IMR-90 (cell line): ENCODE measurements around the gene CATSPER1. TPM values are rescaled to one million over a fixed set of nuclear protein-coding genes. Genes with fewer than 3 reads are reported as not detected.

Experiments
- ATAC-seq: fragments of 200-7000 bp; cut with Tn5 transposase; 2 replicates; pipeline ENCODE4 v1.9.1; 2020; ENCODE audit warnings: low read depth, mild to moderate bottlenecking, moderate library complexity
- BruUV-seq: library from RNA; stranded (reverse); fragments of 400-500 nt; replicated peaks from 2 replicates; lab custom pipeline; 2021; lab: Mats Ljungman, UMichigan
- CTCF ChIA-PET: fragments of 300-600 bp; formaldehyde crosslinking; extraction: SDS; loops from one replicate; lab custom pipeline; 2021; ENCODE audit warnings: antibody characterized with exemption; lab: Yijun Ruan, JAX
- POLR2A ChIA-PET: fragments of 300-600 bp; sonication (Branson Sonifier 250); formaldehyde crosslinking; loops from one replicate; lab custom pipeline; 2022; ENCODE audit warnings: antibody characterized with exemption; ENCODE audit not compliant: unreplicated experiment; lab: Charles Lee
- DNase-seq: peaks from one replicate; pipeline ENCODE4 v3.0.0; 2013
- H2AFZ ChIP-seq: replicated peaks from 2 replicates; pipeline ENCODE3; 2013; ENCODE audit warnings: low read length, mild to moderate bottlenecking; ENCODE audit not compliant: poor library complexity
- H2AK5ac ChIP-seq: 2 replicates; pipeline ENCODE4 v1.6.1; 2013; ENCODE audit warnings: low read depth, low read length, inconsistent platforms
- H2AK9ac ChIP-seq: replicated peaks from 2 replicates; pipeline ENCODE3; 2013; ENCODE audit warnings: mild to moderate bottlenecking, low read depth, low read length, moderate library complexity; ENCODE audit not compliant: poor library complexity
- H2BK120ac ChIP-seq: 2 replicates; pipeline ENCODE4 v1.6.1; 2013; ENCODE audit warnings: low read depth, low read length, inconsistent platforms
- H2BK15ac ChIP-seq: 3 replicates; pipeline ENCODE4 v1.6.1; 2013; ENCODE audit warnings: low read depth, low read length, inconsistent platforms
- H2BK20ac ChIP-seq: 2 replicates; pipeline ENCODE4 v1.6.1; 2013; ENCODE audit warnings: low read depth, mild to moderate bottlenecking, inconsistent platforms, low read length, moderate library complexity
- H2BK5ac ChIP-seq: 2 replicates; pipeline ENCODE4 v1.6.1; 2013; ENCODE audit warnings: mild to moderate bottlenecking, low read depth, low read length, inconsistent platforms; ENCODE audit not compliant: poor library complexity, severe bottlenecking
- H3K14ac ChIP-seq: replicated peaks from 2 replicates; pipeline ENCODE4 v1.6.1; 2013; ENCODE audit warnings: low read depth, low read length, inconsistent platforms
- H3K18ac ChIP-seq: 2 replicates; pipeline ENCODE4 v1.6.1; 2013; ENCODE audit warnings: low read depth, low read length, control low read depth
- H3K23ac ChIP-seq: 2 replicates; pipeline ENCODE4 v1.6.1; 2013; ENCODE audit warnings: low read depth, low read length, inconsistent platforms
- H3K27ac ChIP-seq: 2 replicates; pipeline ENCODE4 v1.5.1; 2013; ENCODE audit warnings: mild to moderate bottlenecking, control low read depth, low read length; ENCODE audit not compliant: insufficient read depth
- H3K27me3 ChIP-seq: 2 replicates; pipeline ENCODE4 v1.6.1; 2013; ENCODE audit warnings: low read length; ENCODE audit not compliant: control insufficient read depth, insufficient read depth
- H3K36me3 ChIP-seq: 2 replicates; pipeline ENCODE4 v1.6.1; 2013; ENCODE audit warnings: low read length, mixed read lengths; ENCODE audit not compliant: control insufficient read depth, insufficient read depth
- H3K4ac ChIP-seq: 2 replicates; pipeline ENCODE4 v1.6.1; 2013; ENCODE audit warnings: low read depth, low read length, inconsistent platforms
- H3K4me1 ChIP-seq: 2 replicates; pipeline ENCODE4 v1.6.1; 2013; ENCODE audit warnings: low read length, mixed read lengths; ENCODE audit not compliant: control insufficient read depth, insufficient read depth
- H3K4me2 ChIP-seq: 2 replicates; pipeline ENCODE4 v1.6.1; 2013; ENCODE audit warnings: low read depth, mild to moderate bottlenecking, control low read depth, low read length, moderate library complexity
- H3K4me3 ChIP-seq: 2 replicates; pipeline ENCODE4 v1.5.1; 2013; ENCODE audit warnings: low read depth, mild to moderate bottlenecking, control low read depth, low read length, moderate library complexity; ENCODE audit not compliant: insufficient read depth
- H3K56ac ChIP-seq: 2 replicates; pipeline ENCODE4 v1.6.1; 2013; ENCODE audit warnings: low read length, inconsistent platforms; ENCODE audit not compliant: insufficient read depth; ENCODE audit errors: extremely low read depth
- H3K79me1 ChIP-seq, 2 experiments: 2 replicates each; pipeline ENCODE4 v1.6.1; 2013; ENCODE audit warnings: low read length in 2 of 2, inconsistent platforms in 1 of 2, low read depth in 1 of 2
- H3K9ac ChIP-seq: 2 replicates; pipeline ENCODE4 v1.6.1; 2013; ENCODE audit warnings: low read depth, low read length, control low read depth
- H3K9me1 ChIP-seq: 2 replicates; pipeline ENCODE4 v1.6.1; 2013; ENCODE audit warnings: low read length, inconsistent platforms; ENCODE audit not compliant: insufficient read depth
- H3K9me3 ChIP-seq: 2 replicates; pipeline ENCODE4 v1.6.1; 2013; ENCODE audit warnings: low read length; ENCODE audit not compliant: control insufficient read depth, insufficient read depth
- H4K20me1 ChIP-seq: 2 replicates; pipeline ENCODE4 v1.6.1; 2013; ENCODE audit warnings: low read length, inconsistent platforms; ENCODE audit not compliant: insufficient read depth
- H4K5ac ChIP-seq: 2 replicates; pipeline ENCODE4 v1.6.1; 2013; ENCODE audit warnings: mild to moderate bottlenecking, low read depth, low read length, control low read depth
- H4K8ac ChIP-seq, 2 experiments: 2 replicates each; pipeline ENCODE4 v1.6.1; 2013; ENCODE audit warnings: low read depth in 2 of 2, low read length in 2 of 2, control low read depth in 1 of 2, inconsistent platforms in 1 of 2
- H4K91ac ChIP-seq: 2 replicates; pipeline ENCODE4 v1.6.1; 2013; ENCODE audit warnings: low read depth, low read length, inconsistent platforms; ENCODE audit not compliant: insufficient read depth
- BHLHE40 ChIP-seq: fragments of 150-350 bp; IDR thresholded peaks from 2 replicates; pipeline ENCODE4 v1.6.1; 2016; ENCODE audit warnings: mild to moderate bottlenecking, low read depth, low read length
- CEBPB ChIP-seq: IDR thresholded peaks from 2 replicates; pipeline ENCODE4 v1.6.1; 2012; ENCODE audit warnings: low read depth, low read length, improper control_type of control experiment
- CHD1 ChIP-seq: IDR thresholded peaks from 2 replicates; pipeline ENCODE4 v1.6.1; 2012; ENCODE audit warnings: low read depth, low read length, improper control_type of control experiment
- ELK1 ChIP-seq: fragments of 150-350 bp; IDR thresholded peaks from 2 replicates; pipeline ENCODE4 v1.6.1; 2016; ENCODE audit warnings: low read depth, mild to moderate bottlenecking, low read length, moderate library complexity, borderline replicate concordance
- MXI1 ChIP-seq: IDR thresholded peaks from 2 replicates; pipeline ENCODE4 v1.6.1; 2012; ENCODE audit warnings: low read depth, mild to moderate bottlenecking, low read length, moderate library complexity, borderline replicate concordance
- NFE2L2 ChIP-seq: fragments of 150-350 bp; IDR thresholded peaks from 2 replicates; pipeline ENCODE4 v1.6.1; 2016; ENCODE audit warnings: low read depth, mild to moderate bottlenecking, low read length
- RFX5 ChIP-seq: IDR thresholded peaks from 2 replicates; pipeline ENCODE4 v1.8.0; 2012; ENCODE audit warnings: low read depth, mild to moderate bottlenecking, low read length, moderate library complexity
- WGBS, 2 experiments: methylation state at CpG; one replicate each; pipeline versions ENCODE4 v1.1.5 to v1.1.7; 2013; ENCODE audit warnings: missing lambda C conversion rate in 2 of 2; ENCODE audit not compliant: insufficient read length in 1 of 2; ENCODE audit errors: extremely low coverage in 2 of 2; 5-methylcytosine and 5-hydroxymethylcytosine counted together
- dilution Hi-C: fragments of 300-500 bp; cut with HindIII; formaldehyde crosslinking; loops from one replicate; pipeline ENCODE4 v1.14.3; 2018; ENCODE audit warnings: low sequenced_read_pairs; ENCODE audit not compliant: unreplicated experiment
- in situ Hi-C: fragments of 300-500 bp; cut with MboI; formaldehyde crosslinking; loops from 3 replicates; pipeline ENCODE4 v1.14.3; 2019; ENCODE audit warnings: low sequenced_read_pairs, inconsistent platforms, mixed read lengths
- intact Hi-C: fragments of 100-400 bp; cut with micrococcal nuclease; formaldehyde crosslinking; loops from 2 replicates; pipeline ENCODE4 v1.10.0; 2022
- polyA plus RNA-seq, 3 experiments: library from polyadenylated mRNA; depleted of rRNA; stranded (reverse); fragments of >200 nt; gene quantifications; 2 replicates each; pipeline ENCODE4 v1.2.3, GENCODE V29; 2012; ENCODE audit warnings: low replicate concordance in 1 of 3
- total RNA-seq: library from RNA; depleted of rRNA; stranded (reverse); fragments of >200 nt; gene quantifications from 2 replicates; pipeline ENCODE4 v1.2.3, GENCODE V29; 2012

CATSPER1 gene
- total and polyA plus RNA-seq, 2 of the 4 experiments (the other 2 are of a cell fraction) = 0.18 to 0.91 TPM

- ATAC-seq (no peak), DNase-seq (no peak)
- no peak overlapping the region for H3K4me2 ChIP-seq
- no peaks in the 10 kb centered on the region for H3K79me1 ChIP-seq
- H4K5ac ChIP-seq = no peak overlapping the region
- POLR2A ChIA-PET = interaction anchor here (0.5 to 1.7 kb wide), 2 partner anchors 10 to 117 kb away, joined by 5 to 6 read pairs; partner anchors contain the start of gene BANF1
- no peak overlapping the region for H3K23ac ChIP-seq
- peaks cover 20% of the 10 kb centered on the region for H3K9me1 ChIP-seq
- H3K4ac ChIP-seq = no peak overlapping the region
- no peaks in the 10 kb centered on the region; the same call in 1 of the 2 replicates for H4K20me1 ChIP-seq
- H3K9me3 ChIP-seq = no peaks in the 10 kb centered on the region
- H2BK120ac ChIP-seq = 0 out of 2 replicates have a peak overlapping the region, but pooled peaks have one; percentile 13
- H3K36me3 ChIP-seq = no peaks in the 10 kb centered on the region
- H3K4me1 ChIP-seq = peaks cover 9% of the 10 kb centered on the region
- no peak overlapping the region for H4K8ac ChIP-seq
- no peak overlapping the region for H2BK15ac ChIP-seq
- no peak overlapping the region for H2AFZ ChIP-seq
- H3K14ac ChIP-seq = no peak overlapping the region
- no peak overlapping the region for H3K4me3 ChIP-seq
- peaks cover 13% of the 10 kb centered on the region for H3K27me3 ChIP-seq
- no peak overlapping the region for H3K27ac ChIP-seq
- BruUV-seq = no TSS peak
- in situ Hi-C loops = no loop called here
- CTCF ChIA-PET = no interaction called here
- dilution Hi-C loops = no loop called here
- no peak overlapping the region for H2BK5ac ChIP-seq
- no peak overlapping the region for H3K18ac ChIP-seq
- WGBS, 2 experiments = 55% methylated on average over 6 of the region's 12 CpGs; no CpG with 5 or more reads in 1 of the 2 experiments
- peak overlapping the region; percentile 24; the same call in 1 of the 2 replicates for H2AK5ac ChIP-seq
- H4K91ac ChIP-seq = no peak overlapping the region
- H3K9ac ChIP-seq = no peak overlapping the region
- H2AK9ac ChIP-seq = no peak overlapping the region
- intact Hi-C loops = no loop called here
- no peak for TF ChIP-seq NFE2L2
- no peak for TF ChIP-seq ELK1
- no peak for TF ChIP-seq RFX5
- TF ChIP-seq CHD1 = no peak
- no peak for TF ChIP-seq CEBPB
- TF ChIP-seq BHLHE40 = no peak
- TF ChIP-seq MXI1 = no peak
- no peak overlapping the region for H3K56ac ChIP-seq
- no peak overlapping the region for H2BK20ac ChIP-seq
Observed at GRCh38 chr11:66012371-66012945, 13.8 kb downstream of the CATSPER1 start.
